SK-N-SH (cell line): Measurements from ENCODE around the gene DNAH14. TPM values are rescaled to one million over a fixed set of nuclear protein-coding genes. Genes with fewer than 3 reads are reported as not detected.

ENCODE experiments used
- CTCF ChIA-PET: fragments of 300-600, 350-600 bp; formaldehyde crosslinking; extraction: SDS; loops from one replicate; lab custom pipeline; 2021; lab: Yijun Ruan, JAX
- POLR2A ChIA-PET: fragments of 350-600 bp; sonication (Branson Sonifier 250); formaldehyde crosslinking; extraction: SDS; loops from one replicate; lab custom pipeline; 2020; ENCODE audit warnings: antibody characterized with exemption, inconsistent platforms; lab: Yijun Ruan, JAX
- DNase-seq: peaks from one replicate; pipeline ENCODE4 v3.0.0; 2012
- H2AFZ ChIP-seq: fragments of 200-600 bp; sonication (generic); 2 replicates; pipeline ENCODE4 v1.8.1; 2016; ENCODE audit warnings: antibody characterized with exemption, mild to moderate bottlenecking, low read depth
- H3F3A ChIP-seq: fragments of 200-600 bp; sonication (generic); replicated peaks from 2 replicates; pipeline ENCODE3; 2016; ENCODE audit warnings: antibody characterized with exemption, mild to moderate bottlenecking; ENCODE audit not compliant: insufficient read depth
- H3K27ac ChIP-seq, 2 experiments: fragments of 200-500 bp in 1 of 2; fragments of 200-600 bp in 1 of 2; sonication (Bioruptor generic) in 1 of 2; sonication (generic), shearing (Covaris generic) in 1 of 2; 2 replicates each; pipeline versions ENCODE4 v1.5.1 to v1.6.1; 2014 to 2016; ENCODE audit warnings: low read depth in 2 of 2, inconsistent platforms in 1 of 2, low read length in 1 of 2, mild to moderate bottlenecking in 1 of 2, mixed read lengths in 1 of 2
- H3K27me3 ChIP-seq: fragments of 200-600 bp; sonication (generic), shearing (Covaris generic); 2 replicates; pipeline ENCODE4 v1.6.1; 2016; ENCODE audit warnings: mixed run types; ENCODE audit not compliant: insufficient read depth
- H3K36me3 ChIP-seq, 2 experiments: fragments of 200-500 bp in 1 of 2; fragments of 200-600 bp in 1 of 2; sonication (Bioruptor generic) in 1 of 2; sonication (generic) in 1 of 2; replicated peaks in 1 of 2; 2 replicates each; pipeline versions ENCODE3 to v1.5.1; 2014 to 2016; ENCODE audit warnings: low read length in 1 of 2, mild to moderate bottlenecking in 1 of 2; ENCODE audit not compliant: insufficient read depth in 2 of 2, control insufficient read depth in 1 of 2
- H3K4me1 ChIP-seq, 2 experiments: fragments of 200-500 bp in 1 of 2; fragments of 200-600 bp in 1 of 2; sonication (Bioruptor generic) in 1 of 2; sonication (generic), shearing (Covaris generic) in 1 of 2; 2 replicates each; pipeline versions ENCODE4 v1.5.1 to v1.6.1; 2014 to 2016; ENCODE audit warnings: low read depth in 1 of 2, low read length in 1 of 2, mixed run types in 1 of 2; ENCODE audit not compliant: insufficient read depth in 2 of 2, control insufficient read depth in 1 of 2
- H3K4me2 ChIP-seq: fragments of 200-600 bp; sonication (generic), shearing (Covaris generic); 2 replicates; pipeline ENCODE4 v1.6.1; 2017; ENCODE audit warnings: mixed run types
- H3K4me3 ChIP-seq, 2 experiments: fragments of 200-500 bp in 1 of 2; fragments of 200-600 bp in 1 of 2; sonication (Bioruptor generic) in 1 of 2; sonication (generic), shearing (Covaris generic) in 1 of 2; 2 replicates each; pipeline versions ENCODE4 v1.5.1 to v1.8.1; 2014 to 2016; ENCODE audit warnings: low read depth in 2 of 2, inconsistent platforms in 1 of 2, low read length in 1 of 2, mild to moderate bottlenecking in 1 of 2, mixed read lengths in 1 of 2, moderate library complexity in 1 of 2
- H3K79me2 ChIP-seq: fragments of 200-600 bp; sonication (generic); 2 replicates; pipeline ENCODE4 v1.8.1; 2017; ENCODE audit warnings: mild to moderate bottlenecking; ENCODE audit not compliant: insufficient read depth
- H3K9ac ChIP-seq: fragments of 200-600 bp; sonication (generic); 2 replicates; pipeline ENCODE4 v1.6.1; 2017; ENCODE audit warnings: mixed run types
- H3K9me2 ChIP-seq: fragments of 200-600 bp; sonication (generic); 2 replicates; pipeline ENCODE4 v1.6.1; 2017; ENCODE audit warnings: mixed run types
- H3K9me3 ChIP-seq: fragments of 200-600 bp; sonication (generic); 2 replicates; pipeline ENCODE4 v1.6.1; 2017; ENCODE audit warnings: mixed run types, mild to moderate bottlenecking, moderate library complexity
- H4K20me1 ChIP-seq: fragments of 200-600 bp; sonication (generic); 2 replicates; pipeline ENCODE4 v1.6.1; 2017; ENCODE audit warnings: mild to moderate bottlenecking, mixed run types; ENCODE audit not compliant: insufficient read depth
- CHD2 ChIP-seq: fragments of 150-350 bp; IDR thresholded peaks from 2 replicates; pipeline ENCODE4 v1.6.1; 2018; ENCODE audit warnings: low read length; ENCODE audit not compliant: partially characterized antibody
- ELF1 ChIP-seq: IDR thresholded peaks from 2 replicates; pipeline ENCODE4 v1.4.0; 2012
- EP300 ChIP-seq, 2 experiments: IDR thresholded peaks; 2 replicates each; pipeline versions ENCODE4 v1.4.0 to v1.6.1; 2012; ENCODE audit warnings: borderline replicate concordance in 1 of 2, low read depth in 1 of 2, low read length in 1 of 2
- FOSL2 ChIP-seq: IDR thresholded peaks from 2 replicates; pipeline ENCODE4 v1.4.0; 2012; ENCODE audit warnings: low read depth, mild to moderate bottlenecking, moderate library complexity, borderline replicate concordance
- GABPA ChIP-seq: IDR thresholded peaks from 2 replicates; pipeline ENCODE4 v1.4.0; 2012; ENCODE audit warnings: low read depth, mild to moderate bottlenecking
- JUND ChIP-seq: IDR thresholded peaks from 2 replicates; pipeline ENCODE4 v1.4.0; 2012
- MEF2A ChIP-seq: IDR thresholded peaks from 2 replicates; pipeline ENCODE4 v1.4.0; 2012; ENCODE audit warnings: low read depth, borderline replicate concordance
- MXI1 ChIP-seq: IDR thresholded peaks from 2 replicates; pipeline ENCODE4 v1.6.1; 2012; ENCODE audit warnings: mild to moderate bottlenecking, low read depth, low read length, improper control_type of control experiment
- NRF1 ChIP-seq: IDR thresholded peaks from 2 replicates; pipeline ENCODE4 v1.6.1; 2012; ENCODE audit warnings: low read depth, mild to moderate bottlenecking, low read length
- PBX3 ChIP-seq: IDR thresholded peaks from 2 replicates; pipeline ENCODE4; 2012
- RXRA ChIP-seq: IDR thresholded peaks from 2 replicates; pipeline ENCODE4 v1.4.0; 2012; ENCODE audit warnings: low read depth, mild to moderate bottlenecking, borderline replicate concordance
- TCF12 ChIP-seq: IDR thresholded peaks from 2 replicates; pipeline ENCODE4 v1.4.0; 2012
- ZBTB33 ChIP-seq: IDR thresholded peaks from 2 replicates; pipeline ENCODE4 v1.4.0; 2012; ENCODE audit warnings: low read depth, borderline replicate concordance
- WGBS: methylation state at CpG from one replicate; pipeline ENCODE4 v1.1.6; 2017; ENCODE audit warnings: low lambda C conversion rate; 5-methylcytosine and 5-hydroxymethylcytosine counted together
- polyA plus RNA-seq, 3 experiments: library from polyadenylated mRNA; depleted of rRNA; stranded (reverse); fragments of >200 nt; gene quantifications; 2 replicates each; pipeline ENCODE4 v1.2.3, GENCODE V29; 2012
- TF ChIP-seq, protein P1 (sequence below): fragments of 150-350 bp; IDR thresholded peaks from 2 replicates; pipeline ENCODE4 v1.6.1; 2017; ENCODE audit warnings: antibody characterized with exemption, low read length, low read depth, borderline replicate concordance
- TF ChIP-seq, protein P2 (sequence below): IDR thresholded peaks from 2 replicates; pipeline ENCODE4 v1.6.1; 2012; ENCODE audit warnings: mild to moderate bottlenecking, low read depth, low read length, moderate library complexity

Gene DNAH14
- polyA plus RNA-seq, 1 of the 3 experiments (the other 2 are of a cell fraction): 8.0 TPM

- no peaks in the 10 kb centered on the region for H3K36me3 ChIP-seq
- H4K20me1 ChIP-seq: no peaks in the 10 kb centered on the region
- CTCF ChIA-PET: no interaction called here
- TF ChIP-seq RXRA (no peak), MXI1 (no peak), ZBTB33 (no peak), TCF12 (no peak), ELF1 (no peak), CHD2 (no peak), EP300 (IDR thresholded peaks at IDR 0.05; ENCODE audit: borderline replicate concordance in 1 of 2, low read depth in 1 of 2, low read length in 1 of 2) (no peak), JUND (no peak), PBX3 (no peak), NRF1 (no peak), MEF2A (no peak), GABPA (no peak), FOSL2 (no peak)
- TF ChIP-seq, protein P1, sequence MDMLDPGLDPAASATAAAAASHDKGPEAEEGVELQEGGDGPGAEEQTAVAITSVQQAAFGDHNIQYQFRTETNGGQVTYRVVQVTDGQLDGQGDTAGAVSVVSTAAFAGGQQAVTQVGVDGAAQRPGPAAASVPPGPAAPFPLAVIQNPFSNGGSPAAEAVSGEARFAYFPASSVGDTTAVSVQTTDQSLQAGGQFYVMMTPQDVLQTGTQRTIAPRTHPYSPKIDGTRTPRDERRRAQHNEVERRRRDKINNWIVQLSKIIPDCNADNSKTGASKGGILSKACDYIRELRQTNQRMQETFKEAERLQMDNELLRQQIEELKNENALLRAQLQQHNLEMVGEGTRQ: no peak
- TF ChIP-seq, protein P2, sequence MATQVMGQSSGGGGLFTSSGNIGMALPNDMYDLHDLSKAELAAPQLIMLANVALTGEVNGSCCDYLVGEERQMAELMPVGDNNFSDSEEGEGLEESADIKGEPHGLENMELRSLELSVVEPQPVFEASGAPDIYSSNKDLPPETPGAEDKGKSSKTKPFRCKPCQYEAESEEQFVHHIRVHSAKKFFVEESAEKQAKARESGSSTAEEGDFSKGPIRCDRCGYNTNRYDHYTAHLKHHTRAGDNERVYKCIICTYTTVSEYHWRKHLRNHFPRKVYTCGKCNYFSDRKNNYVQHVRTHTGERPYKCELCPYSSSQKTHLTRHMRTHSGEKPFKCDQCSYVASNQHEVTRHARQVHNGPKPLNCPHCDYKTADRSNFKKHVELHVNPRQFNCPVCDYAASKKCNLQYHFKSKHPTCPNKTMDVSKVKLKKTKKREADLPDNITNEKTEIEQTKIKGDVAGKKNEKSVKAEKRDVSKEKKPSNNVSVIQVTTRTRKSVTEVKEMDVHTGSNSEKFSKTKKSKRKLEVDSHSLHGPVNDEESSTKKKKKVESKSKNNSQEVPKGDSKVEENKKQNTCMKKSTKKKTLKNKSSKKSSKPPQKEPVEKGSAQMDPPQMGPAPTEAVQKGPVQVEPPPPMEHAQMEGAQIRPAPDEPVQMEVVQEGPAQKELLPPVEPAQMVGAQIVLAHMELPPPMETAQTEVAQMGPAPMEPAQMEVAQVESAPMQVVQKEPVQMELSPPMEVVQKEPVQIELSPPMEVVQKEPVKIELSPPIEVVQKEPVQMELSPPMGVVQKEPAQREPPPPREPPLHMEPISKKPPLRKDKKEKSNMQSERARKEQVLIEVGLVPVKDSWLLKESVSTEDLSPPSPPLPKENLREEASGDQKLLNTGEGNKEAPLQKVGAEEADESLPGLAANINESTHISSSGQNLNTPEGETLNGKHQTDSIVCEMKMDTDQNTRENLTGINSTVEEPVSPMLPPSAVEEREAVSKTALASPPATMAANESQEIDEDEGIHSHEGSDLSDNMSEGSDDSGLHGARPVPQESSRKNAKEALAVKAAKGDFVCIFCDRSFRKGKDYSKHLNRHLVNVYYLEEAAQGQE: no peak
- TF ChIP-seq, all 33 proteins: peak for 0
- H3K27ac ChIP-seq: no peak overlapping the region
- H3K4me2 ChIP-seq: no peak overlapping the region
- no peaks in the 10 kb centered on the region for H3F3A ChIP-seq
- no peak overlapping the region for H2AFZ ChIP-seq
- POLR2A ChIA-PET: no interaction called here
- H3K27me3 ChIP-seq: no peaks in the 10 kb centered on the region
- DNase-seq: no peak
- 90% methylated on average over 21 of the region's 21 CpGs for WGBS
- no peaks in the 10 kb centered on the region; a peak in 2 of 4 replicates for H3K4me1 ChIP-seq
- H3K9me3 ChIP-seq: no peaks in the 10 kb centered on the region
- no peaks in the 10 kb centered on the region for H3K9me2 ChIP-seq
- H3K4me3 ChIP-seq: no peak overlapping the region
- no peaks in the 10 kb centered on the region for H3K79me2 ChIP-seq
- no peak overlapping the region for H3K9ac ChIP-seq
These were observed 443.7 kb downstream of the DNAH14 start for GRCh38 chr1:225373155-225373554.
